HCT116 (cell line): ENCODE results near the gene R3HDML.

Source experiments
- REST ChIP-seq: IDR thresholded peaks from 2 replicates; pipeline ENCODE4 v1.6.1; 2012; ENCODE audit warnings: low read depth
- YY1 ChIP-seq: IDR thresholded peaks from 2 replicates; pipeline ENCODE4 v1.6.1; 2011; ENCODE audit warnings: low read length, low read depth, moderate library complexity, mild to moderate bottlenecking; ENCODE audit not compliant: insufficient replicate concordance; ENCODE audit errors: extremely low read depth
- ZFX ChIP-seq: fragments of 450-650 bp; IDR thresholded peaks from 2 replicates; pipeline ENCODE4 v1.6.1; 2017

- TF ChIP-seq YY1: no peak
- TF ChIP-seq ZFX: no peak
- no peak for TF ChIP-seq REST
These were observed 13.7 kb downstream of the R3HDML start for GRCh38 chr20:44350567-44350966.
